ENCODE data around the gene PADI3.

Gene PADI3, protein sequence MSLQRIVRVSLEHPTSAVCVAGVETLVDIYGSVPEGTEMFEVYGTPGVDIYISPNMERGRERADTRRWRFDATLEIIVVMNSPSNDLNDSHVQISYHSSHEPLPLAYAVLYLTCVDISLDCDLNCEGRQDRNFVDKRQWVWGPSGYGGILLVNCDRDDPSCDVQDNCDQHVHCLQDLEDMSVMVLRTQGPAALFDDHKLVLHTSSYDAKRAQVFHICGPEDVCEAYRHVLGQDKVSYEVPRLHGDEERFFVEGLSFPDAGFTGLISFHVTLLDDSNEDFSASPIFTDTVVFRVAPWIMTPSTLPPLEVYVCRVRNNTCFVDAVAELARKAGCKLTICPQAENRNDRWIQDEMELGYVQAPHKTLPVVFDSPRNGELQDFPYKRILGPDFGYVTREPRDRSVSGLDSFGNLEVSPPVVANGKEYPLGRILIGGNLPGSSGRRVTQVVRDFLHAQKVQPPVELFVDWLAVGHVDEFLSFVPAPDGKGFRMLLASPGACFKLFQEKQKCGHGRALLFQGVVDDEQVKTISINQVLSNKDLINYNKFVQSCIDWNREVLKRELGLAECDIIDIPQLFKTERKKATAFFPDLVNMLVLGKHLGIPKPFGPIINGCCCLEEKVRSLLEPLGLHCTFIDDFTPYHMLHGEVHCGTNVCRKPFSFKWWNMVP

DNA sequence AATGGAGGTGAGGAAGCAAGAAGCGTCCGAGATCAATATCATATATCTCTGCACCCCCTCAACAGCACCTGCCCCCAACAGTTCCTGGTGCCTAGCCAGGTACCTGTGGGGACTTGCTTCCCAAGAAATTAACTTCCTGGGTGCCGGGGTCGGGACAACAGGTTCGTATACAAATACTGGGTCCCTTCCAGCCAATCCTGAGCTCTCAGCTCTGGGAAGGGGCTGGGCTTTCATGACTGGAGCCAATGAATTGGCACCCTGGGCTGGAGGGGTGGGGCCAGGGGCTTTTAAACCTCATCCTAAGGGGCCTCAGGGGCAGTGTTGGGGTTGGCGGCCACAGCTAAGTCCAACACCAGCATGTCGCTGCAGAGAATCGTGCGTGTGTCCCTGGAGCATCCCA, at the start of gene PADI3:
PADI3 (plus strand) TSS at position 318 of the 400 bp plus-strand sequence; CDS start at position 358, 40 bp downstream.
- Histone ChIP-seq H3K4me3 (ENCODE audit: low read length in 2 of 2) (no peak within 1 kb of the TSS), H3K9me3 (ENCODE audit: control insufficient read depth in 2 of 2, low read length in 2 of 2) (no peaks in the 10 kb centered on the region), H3K9ac (ENCODE audit: low read depth in 1 of 2, low read length in 2 of 2) (no peak within 1 kb of the TSS), H3K36me3 (ENCODE audit: control insufficient read depth in 2 of 2, insufficient read depth in 2 of 2, low read length in 2 of 2) (no peaks in the 10 kb centered on the region), H3K27ac (ENCODE audit: low read depth in 2 of 2, low read length in 2 of 2) (no peak within 1 kb of the TSS), H3K4me1 (ENCODE audit: control insufficient read depth in 2 of 2, insufficient read depth in 2 of 2, low read length in 2 of 2) (peaks cover 6 to 18% of the 10 kb centered on the region in 2 donors), H3K27me3 (ENCODE audit: control insufficient read depth in 2 of 2, insufficient read depth in 2 of 2, low read length in 2 of 2) (no peaks in the 10 kb centered on the region)

DNA sequence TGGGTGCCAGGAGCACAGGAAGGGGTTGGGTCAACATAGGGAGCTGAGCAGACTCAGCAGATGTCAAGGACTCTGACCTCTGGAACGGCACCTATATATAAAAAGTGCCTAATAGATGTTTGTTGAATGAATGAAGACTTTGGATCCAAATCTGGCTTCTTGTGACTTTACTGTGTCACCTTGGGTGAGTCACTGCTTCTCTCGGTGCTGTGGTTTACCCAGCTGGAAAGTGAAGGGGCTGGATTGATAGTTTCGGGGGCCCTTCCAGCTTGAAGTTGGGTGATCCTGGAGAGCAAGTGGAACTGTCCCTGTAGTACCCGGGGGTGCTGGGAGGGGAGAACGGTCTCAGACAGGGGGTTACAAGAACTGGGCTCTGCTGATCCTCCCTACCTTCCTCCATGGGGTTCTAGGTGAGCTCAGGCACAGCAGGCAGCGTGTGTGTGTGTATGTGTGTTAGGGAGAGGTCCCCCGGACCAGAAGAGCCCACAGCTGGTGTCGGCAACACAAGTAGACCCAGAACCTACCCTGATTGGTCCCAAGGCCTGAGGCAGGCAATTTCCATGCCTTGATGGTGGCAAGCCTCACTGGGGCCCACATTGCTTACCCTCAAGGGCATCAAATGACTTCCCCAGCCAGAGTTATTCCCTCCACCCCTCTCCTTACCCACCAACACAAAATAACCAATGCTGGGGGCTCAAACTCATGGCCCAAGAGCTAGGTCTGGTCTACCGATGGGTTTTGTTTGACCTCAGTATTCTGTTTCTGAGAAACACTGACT, 49.4 kb upstream of the PADI3 start:
- Histone ChIP-seq H3K9me3 (ENCODE audit: control insufficient read depth in 2 of 2, low read length in 2 of 2) (no peaks in the 10 kb centered on the region), H3K4me3 (ENCODE audit: low read length in 2 of 2) (no peak overlapping the region), H3K36me3 (ENCODE audit: control insufficient read depth in 2 of 2, insufficient read depth in 2 of 2, low read length in 2 of 2) (no peaks in the 10 kb centered on the region), H3K27me3 (ENCODE audit: control insufficient read depth in 2 of 2, insufficient read depth in 2 of 2, low read length in 2 of 2) (peaks cover 0 to 3% of the 10 kb centered on the region in 2 donors), H3K9ac (ENCODE audit: low read depth in 1 of 2, low read length in 2 of 2) (no peak overlapping the region), H3K27ac (ENCODE audit: low read depth in 2 of 2, low read length in 2 of 2) (no peak overlapping the region), H3K4me1 (ENCODE audit: control insufficient read depth in 2 of 2, insufficient read depth in 2 of 2, low read length in 2 of 2) (no peaks in the 10 kb centered on the region)

DNA sequence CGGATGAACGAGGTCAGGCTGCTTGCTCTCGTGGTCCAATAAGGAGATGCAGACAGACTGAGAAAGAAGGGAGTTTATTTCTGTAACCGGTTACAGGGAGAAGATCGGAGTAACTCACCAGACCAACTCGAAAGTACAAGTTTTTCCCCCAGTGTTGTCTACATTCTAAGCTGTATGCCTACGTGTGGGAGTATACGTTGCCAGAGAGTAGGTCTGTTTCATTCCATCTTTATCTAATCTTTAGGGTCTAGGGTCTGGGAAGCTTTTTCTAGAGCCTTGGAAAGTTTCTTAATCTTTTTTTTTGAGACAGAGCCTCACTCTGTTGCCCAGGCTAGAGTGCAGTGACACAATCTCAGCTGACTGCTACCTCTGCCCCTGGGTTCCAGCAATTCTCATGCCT, 48.7 kb upstream of the PADI3 start:
- Histone ChIP-seq H3K9me3 (ENCODE audit: control insufficient read depth in 2 of 2, low read length in 2 of 2) (no peaks in the 10 kb centered on the region), H3K4me3 (ENCODE audit: low read length in 2 of 2) (no peak overlapping the region), H3K36me3 (ENCODE audit: control insufficient read depth in 2 of 2, insufficient read depth in 2 of 2, low read length in 2 of 2) (no peaks in the 10 kb centered on the region), H3K27ac (ENCODE audit: low read depth in 2 of 2, low read length in 2 of 2) (no peak overlapping the region), H3K4me1 (ENCODE audit: control insufficient read depth in 2 of 2, insufficient read depth in 2 of 2, low read length in 2 of 2) (no peaks in the 10 kb centered on the region), H3K27me3 (ENCODE audit: control insufficient read depth in 2 of 2, insufficient read depth in 2 of 2, low read length in 2 of 2) (peaks cover 0 to 3% of the 10 kb centered on the region in 2 donors), H3K9ac (ENCODE audit: low read depth in 1 of 2, low read length in 2 of 2) (no peak overlapping the region)

DNA sequence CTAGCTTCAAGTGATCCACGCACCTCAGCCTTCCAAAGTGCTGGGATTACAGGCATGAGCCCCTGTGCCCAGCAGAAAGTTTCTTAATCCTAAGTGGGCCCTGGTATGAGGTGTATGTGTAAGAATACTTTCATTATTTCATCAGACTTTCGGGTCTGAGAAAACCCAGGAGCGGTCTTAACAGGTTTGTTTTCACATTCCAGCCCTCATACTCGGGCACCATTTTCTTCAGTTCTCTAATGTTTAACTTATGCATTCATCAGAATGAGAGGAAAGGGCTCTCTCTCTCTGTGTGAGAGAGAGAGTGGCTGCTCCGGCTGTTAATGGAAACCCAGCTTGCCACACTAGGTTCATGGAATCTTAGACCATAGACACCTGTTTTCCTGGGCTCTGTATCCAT, 48.1 kb upstream of the PADI3 start:
- Histone ChIP-seq H3K9ac (ENCODE audit: low read depth in 1 of 2, low read length in 2 of 2) (no peak overlapping the region), H3K36me3 (ENCODE audit: control insufficient read depth in 2 of 2, insufficient read depth in 2 of 2, low read length in 2 of 2) (no peaks in the 10 kb centered on the region), H3K9me3 (ENCODE audit: control insufficient read depth in 2 of 2, low read length in 2 of 2) (no peaks in the 10 kb centered on the region), H3K4me1 (ENCODE audit: control insufficient read depth in 2 of 2, insufficient read depth in 2 of 2, low read length in 2 of 2) (no peaks in the 10 kb centered on the region), H3K27ac (ENCODE audit: low read depth in 2 of 2, low read length in 2 of 2) (no peak overlapping the region), H3K4me3 (ENCODE audit: low read length in 2 of 2) (no peak overlapping the region), H3K27me3 (ENCODE audit: control insufficient read depth in 2 of 2, insufficient read depth in 2 of 2, low read length in 2 of 2) (peaks cover 0 to 3% of the 10 kb centered on the region in 2 donors)

DNA sequence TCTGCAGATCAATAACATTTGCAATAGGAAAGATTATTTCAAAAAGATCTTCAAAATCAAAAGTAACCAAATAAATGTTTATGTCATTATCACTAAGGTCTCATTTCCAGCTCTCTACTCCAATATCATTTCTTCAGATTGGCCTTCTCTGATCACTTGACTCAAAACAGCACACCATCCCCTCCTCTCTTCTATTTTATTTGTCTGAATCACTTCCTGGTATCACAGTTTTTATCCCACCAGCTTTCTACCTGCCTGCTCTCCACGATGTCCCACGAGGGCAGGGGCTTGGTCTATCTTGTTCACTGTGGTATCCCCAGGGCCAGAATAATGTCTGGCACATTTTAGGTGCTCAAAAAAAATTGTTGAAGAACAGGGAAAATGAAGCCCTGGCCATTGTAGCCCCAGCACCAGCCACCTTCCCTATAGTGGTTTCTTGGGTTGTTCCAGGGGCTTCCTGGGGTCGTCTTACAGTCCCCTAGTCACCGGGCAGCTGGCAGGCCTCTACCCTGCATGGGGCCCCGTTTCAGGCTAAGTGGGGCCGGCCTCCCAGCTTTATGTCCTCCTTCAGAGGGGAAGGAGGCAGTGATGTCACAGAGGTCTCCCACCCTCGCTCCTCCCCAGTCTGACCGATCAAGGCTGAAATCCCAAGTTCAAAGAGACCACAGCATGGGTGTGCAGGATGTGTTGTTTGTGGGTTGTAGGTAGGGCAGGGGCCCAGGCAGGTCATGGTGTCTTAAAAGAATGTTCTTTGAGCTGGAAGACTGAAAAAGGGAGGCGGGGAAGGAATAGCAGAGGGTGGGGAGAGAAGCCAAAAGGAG, 47.5 kb upstream of the PADI3 start:
- H3K4me3 ChIP-seq (ENCODE audit: low read length in 2 of 2), result no peak overlapping the region
- no peaks in the 10 kb centered on the region for H3K4me1 ChIP-seq (ENCODE audit: control insufficient read depth in 2 of 2, insufficient read depth in 2 of 2, low read length in 2 of 2)
- H3K27ac ChIP-seq (ENCODE audit: low read depth in 2 of 2, low read length in 2 of 2), result no peak overlapping the region
- H3K36me3 ChIP-seq (ENCODE audit: control insufficient read depth in 2 of 2, insufficient read depth in 2 of 2, low read length in 2 of 2), result no peaks in the 10 kb centered on the region
- no peak overlapping the region for H3K9ac ChIP-seq (ENCODE audit: low read depth in 1 of 2, low read length in 2 of 2)
- peaks cover 0 to 3% of the 10 kb centered on the region in 2 donors for H3K27me3 ChIP-seq (ENCODE audit: control insufficient read depth in 2 of 2, insufficient read depth in 2 of 2, low read length in 2 of 2)
- no peaks in the 10 kb centered on the region for H3K9me3 ChIP-seq (ENCODE audit: control insufficient read depth in 2 of 2, low read length in 2 of 2)

DNA sequence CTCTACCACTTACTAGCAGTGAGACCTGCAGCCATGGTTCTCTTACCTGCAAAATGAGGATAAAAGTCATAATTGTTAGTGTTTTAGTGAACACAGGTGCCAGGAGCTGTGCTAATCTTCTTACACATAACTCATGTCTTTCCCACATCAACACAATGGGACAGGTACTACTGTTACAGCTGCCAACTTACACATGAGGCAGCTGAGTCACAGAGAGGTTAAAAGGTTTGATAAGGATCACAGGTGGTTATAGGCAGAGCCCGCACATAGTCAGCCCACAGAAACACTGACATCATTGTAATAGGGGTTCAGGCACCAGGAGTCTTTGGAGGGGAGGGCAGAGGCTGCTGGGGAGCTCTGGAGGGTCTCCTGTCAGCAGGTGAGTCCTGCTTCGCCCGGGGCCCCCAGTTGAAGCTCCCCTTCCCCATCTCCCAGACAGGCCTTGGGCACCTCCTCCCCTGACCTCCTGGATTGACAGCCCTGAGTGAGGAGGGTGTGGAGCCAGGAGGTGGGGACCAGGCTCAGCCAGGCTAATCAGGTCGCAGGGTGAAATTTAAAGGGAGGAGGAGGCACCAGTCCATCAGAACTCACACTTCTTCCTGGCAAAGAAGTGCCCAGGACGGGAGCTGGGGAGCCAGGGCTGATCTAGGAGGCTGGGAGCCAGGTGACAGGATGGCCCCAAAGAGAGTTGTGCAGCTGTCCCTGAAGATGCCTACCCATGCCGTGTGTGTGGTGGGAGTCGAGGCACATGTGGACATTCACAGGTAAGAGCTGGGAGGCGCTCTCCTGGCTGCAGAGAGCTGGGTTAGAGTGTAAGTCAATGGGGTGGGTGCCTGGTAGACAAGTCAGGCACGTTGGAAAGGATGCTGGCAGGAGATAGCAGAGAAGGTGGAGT, 44.1 kb upstream of the PADI3 start, which contains the start of gene PADI1:
PADI1 (plus strand) TSS at position 583 of the 895 bp plus-strand sequence; CDS start at position 673, 90 bp downstream.
- Histone ChIP-seq H3K9me3 (ENCODE audit: control insufficient read depth in 2 of 2, low read length in 2 of 2) (no peaks in the 10 kb centered on the region), H3K27me3 (ENCODE audit: control insufficient read depth in 2 of 2, insufficient read depth in 2 of 2, low read length in 2 of 2) (peaks cover 0 to 5% of the 10 kb centered on the region in 2 donors), H3K36me3 (ENCODE audit: control insufficient read depth in 2 of 2, insufficient read depth in 2 of 2, low read length in 2 of 2) (no peaks in the 10 kb centered on the region), H3K9ac (ENCODE audit: low read depth in 1 of 2, low read length in 2 of 2) (no peak within 1 kb of the TSS), H3K27ac (ENCODE audit: low read depth in 2 of 2, low read length in 2 of 2) (no peak within 1 kb of the TSS), H3K4me3 (ENCODE audit: low read length in 2 of 2) (no peak within 1 kb of the TSS), H3K4me1 (ENCODE audit: control insufficient read depth in 2 of 2, insufficient read depth in 2 of 2, low read length in 2 of 2) (peaks cover 0 to 4% of the 10 kb centered on the region in 2 donors)

DNA sequence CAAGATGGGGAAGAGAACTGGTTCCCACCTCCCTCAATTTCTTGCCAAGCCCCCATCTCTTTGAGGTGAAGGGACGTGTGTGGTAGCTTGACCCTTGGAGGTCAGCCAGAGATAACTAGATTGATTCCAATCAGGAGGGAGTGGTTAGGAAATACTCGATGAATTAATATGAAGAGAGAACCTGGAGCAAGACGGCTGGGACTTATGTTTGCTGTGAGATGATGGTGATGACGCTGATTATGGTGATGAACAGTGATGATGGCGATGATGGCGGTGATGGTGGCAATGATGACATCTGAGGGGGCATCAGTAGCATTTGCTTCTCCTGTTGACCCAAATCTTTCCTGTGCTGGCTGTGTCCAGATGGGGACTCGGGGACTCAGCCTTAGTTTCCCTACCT, 43.2 kb upstream of the PADI3 start:
- Histone ChIP-seq H3K9ac (ENCODE audit: low read depth in 1 of 2, low read length in 2 of 2) (no peak overlapping the region), H3K27me3 (ENCODE audit: control insufficient read depth in 2 of 2, insufficient read depth in 2 of 2, low read length in 2 of 2) (peaks cover 0 to 5% of the 10 kb centered on the region in 2 donors), H3K36me3 (ENCODE audit: control insufficient read depth in 2 of 2, insufficient read depth in 2 of 2, low read length in 2 of 2) (no peaks in the 10 kb centered on the region), H3K27ac (ENCODE audit: low read depth in 2 of 2, low read length in 2 of 2) (no peak overlapping the region), H3K4me1 (ENCODE audit: control insufficient read depth in 2 of 2, insufficient read depth in 2 of 2, low read length in 2 of 2) (peaks cover 0 to 4% of the 10 kb centered on the region in 2 donors), H3K9me3 (ENCODE audit: control insufficient read depth in 2 of 2, low read length in 2 of 2) (no peaks in the 10 kb centered on the region), H3K4me3 (ENCODE audit: low read length in 2 of 2) (no peak overlapping the region)

DNA sequence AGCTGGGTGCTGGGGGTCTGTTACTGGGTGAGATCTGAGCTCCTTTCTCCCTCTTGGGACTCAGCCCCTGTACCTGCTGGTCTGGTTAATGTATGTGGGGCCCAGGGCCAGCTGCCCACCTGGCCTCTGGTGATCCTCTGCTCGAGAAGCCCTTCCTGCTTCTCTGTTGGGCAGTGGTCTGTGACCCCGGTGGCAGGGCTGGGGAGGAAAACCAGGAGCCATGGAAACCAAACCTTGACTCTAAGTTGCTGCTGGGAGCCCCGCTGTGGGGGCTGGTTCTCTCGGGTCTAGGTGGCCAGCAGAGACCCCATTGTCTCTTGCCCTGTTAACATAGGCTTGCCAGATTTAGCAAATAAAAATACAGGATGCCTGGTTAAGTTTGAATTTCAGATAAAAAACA, 42.7 kb upstream of the PADI3 start:
- Histone ChIP-seq H3K9me3 (ENCODE audit: control insufficient read depth in 2 of 2, low read length in 2 of 2) (no peaks in the 10 kb centered on the region), H3K4me3 (ENCODE audit: low read length in 2 of 2) (no peak overlapping the region), H3K27ac (ENCODE audit: low read depth in 2 of 2, low read length in 2 of 2) (no peak overlapping the region), H3K9ac (ENCODE audit: low read depth in 1 of 2, low read length in 2 of 2) (no peak overlapping the region), H3K4me1 (ENCODE audit: control insufficient read depth in 2 of 2, insufficient read depth in 2 of 2, low read length in 2 of 2) (peaks cover 0 to 4% of the 10 kb centered on the region in 2 donors), H3K27me3 (ENCODE audit: control insufficient read depth in 2 of 2, insufficient read depth in 2 of 2, low read length in 2 of 2) (peaks cover 0 to 5% of the 10 kb centered on the region in 2 donors), H3K36me3 (ENCODE audit: control insufficient read depth in 2 of 2, insufficient read depth in 2 of 2, low read length in 2 of 2) (no peaks in the 10 kb centered on the region)

DNA sequence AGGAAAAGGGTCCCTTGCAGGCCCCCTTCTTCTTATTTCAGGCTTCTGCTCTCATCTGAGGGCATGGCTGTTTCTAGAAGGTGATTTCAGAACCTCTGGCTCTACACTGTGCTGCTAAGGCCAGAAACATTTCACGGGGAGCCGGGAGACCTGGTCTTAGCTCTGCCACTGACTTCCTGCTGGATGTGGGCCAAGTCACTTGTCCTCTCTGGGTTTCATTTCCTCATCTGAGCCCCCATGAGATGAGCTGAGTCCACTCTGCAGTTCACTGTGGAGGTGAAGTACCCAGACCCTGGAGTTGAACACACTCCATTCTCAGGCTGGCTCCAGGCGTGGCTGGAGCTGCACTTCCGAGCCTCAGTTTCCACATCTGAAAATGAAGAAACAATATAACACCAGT, 41.9 kb upstream of the PADI3 start:
- Histone ChIP-seq H3K9ac (ENCODE audit: low read depth in 1 of 2, low read length in 2 of 2) (no peak overlapping the region), H3K27me3 (ENCODE audit: control insufficient read depth in 2 of 2, insufficient read depth in 2 of 2, low read length in 2 of 2) (peaks cover 0 to 6% of the 10 kb centered on the region in 2 donors), H3K4me1 (ENCODE audit: control insufficient read depth in 2 of 2, insufficient read depth in 2 of 2, low read length in 2 of 2) (peaks cover 0 to 4% of the 10 kb centered on the region in 2 donors)

More for the DNA sequence above, 41.9 kb upstream of the PADI3 start:
- Histone ChIP-seq H3K9me3 (ENCODE audit: control insufficient read depth in 2 of 2, low read length in 2 of 2) (no peaks in the 10 kb centered on the region), H3K4me3 (ENCODE audit: low read length in 2 of 2) (no peak overlapping the region), H3K36me3 (ENCODE audit: control insufficient read depth in 2 of 2, insufficient read depth in 2 of 2, low read length in 2 of 2) (no peaks in the 10 kb centered on the region), H3K27ac (ENCODE audit: low read depth in 2 of 2, low read length in 2 of 2) (no peak overlapping the region)

Measured in mucosa of rectum (tissue), 2 donors.